K562 (cell line): ENCODE measurements around the gene APLF. TPM values are rescaled to one million over a fixed set of nuclear protein-coding genes. Genes with fewer than 3 reads are reported as not detected.

Experiments
- ARID2 ChIP-seq: fragments of 450-650 bp; IDR thresholded peaks from 2 replicates; pipeline ENCODE4 v1.6.1; 2017; ENCODE audit warnings: antibody characterized with exemption, mild to moderate bottlenecking
- BRD4 ChIP-seq: fragments of 200-600 bp; sonication (generic); IDR thresholded peaks from 2 replicates; pipeline ENCODE4 v1.6.1; 2017; ENCODE audit warnings: inconsistent platforms
- CBFA2T2 ChIP-seq: fragments of 450-650 bp; conservative IDR thresholded peaks from 2 replicates; pipeline ENCODE4 v1.6.1; 2017; ENCODE audit warnings: mild to moderate bottlenecking
- CHCHD3 ChIP-seq: fragments of 250-450 bp; sonication (Bioruptor Pico); IDR thresholded peaks from 2 replicates; pipeline ENCODE4 v2.1.2; 2022; ENCODE audit warnings: mild to moderate bottlenecking
- ELF4 ChIP-seq: fragments of 450-650 bp; formaldehyde crosslinking; IDR thresholded peaks from 2 replicates; pipeline ENCODE4 v1.4.0; 2022; ENCODE audit warnings: missing genetic modification characterization
- FOXJ3 ChIP-seq: sonication (generic); formaldehyde crosslinking; IDR thresholded peaks from 2 replicates; pipeline ENCODE4 v1.4.0; 2020; ENCODE audit warnings: mild to moderate bottlenecking, missing genetic modification reagents
- GTF2F1 ChIP-seq: IDR thresholded peaks from 2 replicates; pipeline ENCODE4 v1.6.1; 2011; ENCODE audit warnings: low read depth, low read length, improper control_type of control experiment
- HDAC1 ChIP-seq, 2 experiments: fragments of 450-650 bp; IDR thresholded peaks; 2 replicates each; pipeline ENCODE4 v1.6.1; 2016 to 2017; ENCODE audit warnings: inconsistent platforms in 1 of 2, mild to moderate bottlenecking in 1 of 2, moderate library complexity in 1 of 2
- MED1 ChIP-seq: sonication (generic); formaldehyde crosslinking; IDR thresholded peaks from 2 replicates; pipeline ENCODE4 v1.8.1; 2023; ENCODE audit warnings: missing genetic modification reagents, borderline replicate concordance
- NR4A1 ChIP-seq, 2 experiments: fragments of 250-450 bp in 1 of 2; fragments of 450-650 bp in 1 of 2; sonication (Bioruptor Pico) in 1 of 2; IDR thresholded peaks; 2 replicates each; pipeline versions ENCODE4 v1.4.0 to v1.6.1; 2016 to 2020; ENCODE audit warnings: mild to moderate bottlenecking in 2 of 2, missing compliant biosample characterization in 1 of 2, missing genetic modification characterization in 1 of 2, moderate library complexity in 1 of 2
- SAFB ChIP-seq: fragments of 200-400 bp; formaldehyde crosslinking; IDR thresholded peaks from 2 replicates; pipeline ENCODE4 v1.6.1; 2017; ENCODE audit warnings: low read depth, low read length, borderline replicate concordance
- SIX5 ChIP-seq, 2 experiments: IDR thresholded peaks; 2 replicates each; pipeline ENCODE4 v1.6.1; 2011; ENCODE audit warnings: low read length in 2 of 2, borderline replicate concordance in 1 of 2, low read depth in 1 of 2, mild to moderate bottlenecking in 1 of 2, moderate library complexity in 1 of 2; ENCODE audit not compliant: insufficient read depth in 1 of 2
- SMAD3 ChIP-seq: fragments of 450-650 bp; formaldehyde crosslinking; conservative IDR thresholded peaks from 2 replicates; pipeline ENCODE4 v1.4.0; 2020; ENCODE audit warnings: mild to moderate bottlenecking
- SOX6 ChIP-seq: fragments of 450-650 bp; IDR thresholded peaks from 2 replicates; pipeline ENCODE4 v1.6.1; 2014; ENCODE audit warnings: mild to moderate bottlenecking
- TFAM ChIP-seq: fragments of 250-450 bp; sonication (Bioruptor Pico); conservative IDR thresholded peaks from 2 replicates; pipeline ENCODE4 v1.5.0; 2021; ENCODE audit warnings: mild to moderate bottlenecking, moderate library complexity
- YY1 ChIP-seq, 3 experiments: IDR thresholded peaks; 2 replicates each; pipeline ENCODE4 v1.6.1; 2011; ENCODE audit warnings: low read length in 2 of 3, mild to moderate bottlenecking in 2 of 3, moderate library complexity in 2 of 3, borderline replicate concordance in 1 of 3, control low read depth in 1 of 3, low read depth in 1 of 3; ENCODE audit not compliant: insufficient read depth in 3 of 3, insufficient replicate concordance in 2 of 3, control insufficient read depth in 1 of 3, insufficient read length in 1 of 3; ENCODE audit errors: extremely low read depth in 1 of 3
- ZBTB1 ChIP-seq: sonication (generic); formaldehyde crosslinking; IDR thresholded peaks from 2 replicates; pipeline ENCODE4 v1.8.1; 2023; ENCODE audit warnings: missing genetic modification reagents, low read depth, mild to moderate bottlenecking, borderline replicate concordance
- polyA plus RNA-seq, 8 experiments: library from polyadenylated mRNA; depleted of rRNA in 4 of 8; stranded (reverse) in 5 of 8; unstranded in 3 of 8; fragments of >200 nt; fragmentation: Nextera tagmentation in 2 of 8; fragmentation: Illumina TruSeq in 1 of 8; extraction: Ambion mirVana in 2 of 8; extraction: Trizol in 1 of 8; gene quantifications; 2 replicates each; pipeline versions ENCODE4 v1.2.1 to v1.2.3, GENCODE V29; 2011 to 2014; ENCODE audit warnings: inconsistent platforms in 1 of 8, missing spikeins in 1 of 8
- total RNA-seq, 7 experiments: library from RNA; depleted of rRNA in 6 of 7; stranded (reverse); fragments of >200 nt in 6 of 7; fragmentation: Illumina TruSeq in 2 of 7; extraction: Trizol in 2 of 7; gene quantifications; 2 replicates each; pipeline versions ENCODE4 v1.2.1 to v1.2.3, GENCODE V29; 2011 to 2021; ENCODE audit warnings: low replicate concordance in 1 of 7
- TF ChIP-seq, protein P1 (sequence below), 2 experiments: fragments of 450-650 bp in 1 of 2; IDR thresholded peaks; 2 replicates each; pipeline ENCODE4 v1.6.1; 2011 to 2017; ENCODE audit warnings: low read depth in 2 of 2, antibody characterized with exemption in 1 of 2, borderline replicate concordance in 1 of 2, low read length in 1 of 2, mild to moderate bottlenecking in 1 of 2, mixed read lengths in 1 of 2; ENCODE audit not compliant: control insufficient read depth in 1 of 2
- TF ChIP-seq, protein P2 (sequence below): fragments of 250-450 bp; sonication (Bioruptor Pico); IDR thresholded peaks from 2 replicates; pipeline ENCODE4 v1.8.0; 2021; ENCODE audit warnings: moderate library complexity, mild to moderate bottlenecking, inconsistent platforms

APLF gene
- total and polyA plus RNA-seq, 9 of the 15 experiments (the other 6 are each of a cell fraction or from before 2014, with no cell fraction given), result 0.07 to 1.1 (median 0.71) TPM

DNA sequence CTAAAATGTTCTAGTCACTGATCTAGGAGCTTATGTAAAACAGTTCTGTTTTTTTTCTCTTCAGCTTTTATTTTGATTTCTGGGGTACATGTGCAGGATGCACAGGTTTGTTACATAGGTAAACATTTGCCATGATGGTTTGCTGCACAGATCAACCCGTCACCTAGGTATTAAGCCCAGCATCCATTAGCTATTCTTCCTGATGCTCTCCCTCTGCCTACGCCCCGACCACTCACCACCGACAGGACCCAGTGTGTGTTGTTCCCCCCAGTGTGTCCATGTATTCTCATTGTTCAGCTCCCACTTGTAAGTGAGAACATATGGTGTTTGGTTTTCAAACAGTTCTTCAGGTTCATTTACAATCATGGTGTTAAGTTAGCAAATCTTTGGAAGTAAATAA, 91.2 kb downstream of the APLF start (continued):
- TF ChIP-seq, protein P1, sequence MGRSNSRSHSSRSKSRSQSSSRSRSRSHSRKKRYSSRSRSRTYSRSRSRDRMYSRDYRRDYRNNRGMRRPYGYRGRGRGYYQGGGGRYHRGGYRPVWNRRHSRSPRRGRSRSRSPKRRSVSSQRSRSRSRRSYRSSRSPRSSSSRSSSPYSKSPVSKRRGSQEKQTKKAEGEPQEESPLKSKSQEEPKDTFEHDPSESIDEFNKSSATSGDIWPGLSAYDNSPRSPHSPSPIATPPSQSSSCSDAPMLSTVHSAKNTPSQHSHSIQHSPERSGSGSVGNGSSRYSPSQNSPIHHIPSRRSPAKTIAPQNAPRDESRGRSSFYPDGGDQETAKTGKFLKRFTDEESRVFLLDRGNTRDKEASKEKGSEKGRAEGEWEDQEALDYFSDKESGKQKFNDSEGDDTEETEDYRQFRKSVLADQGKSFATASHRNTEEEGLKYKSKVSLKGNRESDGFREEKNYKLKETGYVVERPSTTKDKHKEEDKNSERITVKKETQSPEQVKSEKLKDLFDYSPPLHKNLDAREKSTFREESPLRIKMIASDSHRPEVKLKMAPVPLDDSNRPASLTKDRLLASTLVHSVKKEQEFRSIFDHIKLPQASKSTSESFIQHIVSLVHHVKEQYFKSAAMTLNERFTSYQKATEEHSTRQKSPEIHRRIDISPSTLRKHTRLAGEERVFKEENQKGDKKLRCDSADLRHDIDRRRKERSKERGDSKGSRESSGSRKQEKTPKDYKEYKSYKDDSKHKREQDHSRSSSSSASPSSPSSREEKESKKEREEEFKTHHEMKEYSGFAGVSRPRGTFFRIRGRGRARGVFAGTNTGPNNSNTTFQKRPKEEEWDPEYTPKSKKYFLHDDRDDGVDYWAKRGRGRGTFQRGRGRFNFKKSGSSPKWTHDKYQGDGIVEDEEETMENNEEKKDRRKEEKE (IDR thresholded peaks at IDR 0.05; ENCODE audit: borderline replicate concordance in 1 of 2, control insufficient read depth in 1 of 2, low read depth in 2 of 2, low read length in 1 of 2), result peak in 1 of 2 experiments; percentile 90; a peak in 1 of 4 replicates
- TF ChIP-seq MED1 (CRISPR knock-in tag) (no peak), ELF4 (CRISPR knock-in tag) (0 out of 2 replicates have a peak, but pooled peaks have one; percentile 49), YY1 (IDR thresholded peaks at IDR 0.05; ENCODE audit: borderline replicate concordance in 1 of 3, control insufficient read depth in 1 of 3, extremely low read depth in 1 of 3, insufficient read depth in 3 of 3, insufficient read length in 1 of 3, insufficient replicate concordance in 2 of 3, low read depth in 1 of 3, low read length in 2 of 3) (peak in 1 of 3 experiments; percentile 32), GTF2F1 (peak; percentile 58; the same call in 1 of the 2 replicates), CBFA2T2 (no peak), SIX5 (IDR thresholded peaks at IDR 0.05; ENCODE audit: borderline replicate concordance in 1 of 2, insufficient read depth in 1 of 2, low read depth in 1 of 2, low read length in 2 of 2) (no peak), ARID2 (no peak), HDAC1 (IDR thresholded peaks at IDR 0.05) (no peak), BRD4 (no peak), TFAM (CRISPR knock-in tag) (no peak), SAFB (no peak), SMAD3 (no peak), FOXJ3 (CRISPR knock-in tag) (no peak), ZBTB1 (CRISPR knock-in tag) (no peak), SOX6 (no peak), CHCHD3 (CRISPR knock-in tag) (peak; percentile 95), NR4A1 (CRISPR knock-in tag; IDR thresholded peaks at IDR 0.05) (no peak), NR4A1 (tag; IDR thresholded peaks at IDR 0.05) (no peak)
- TF ChIP-seq, protein P2, sequence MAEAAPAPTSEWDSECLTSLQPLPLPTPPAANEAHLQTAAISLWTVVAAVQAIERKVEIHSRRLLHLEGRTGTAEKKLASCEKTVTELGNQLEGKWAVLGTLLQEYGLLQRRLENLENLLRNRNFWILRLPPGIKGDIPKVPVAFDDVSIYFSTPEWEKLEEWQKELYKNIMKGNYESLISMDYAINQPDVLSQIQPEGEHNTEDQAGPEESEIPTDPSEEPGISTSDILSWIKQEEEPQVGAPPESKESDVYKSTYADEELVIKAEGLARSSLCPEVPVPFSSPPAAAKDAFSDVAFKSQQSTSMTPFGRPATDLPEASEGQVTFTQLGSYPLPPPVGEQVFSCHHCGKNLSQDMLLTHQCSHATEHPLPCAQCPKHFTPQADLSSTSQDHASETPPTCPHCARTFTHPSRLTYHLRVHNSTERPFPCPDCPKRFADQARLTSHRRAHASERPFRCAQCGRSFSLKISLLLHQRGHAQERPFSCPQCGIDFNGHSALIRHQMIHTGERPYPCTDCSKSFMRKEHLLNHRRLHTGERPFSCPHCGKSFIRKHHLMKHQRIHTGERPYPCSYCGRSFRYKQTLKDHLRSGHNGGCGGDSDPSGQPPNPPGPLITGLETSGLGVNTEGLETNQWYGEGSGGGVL (CRISPR knock-in tag), result no peak
